ENCODE measurements around the gene LENG8. TPM values are rescaled to one million over a fixed set of nuclear protein-coding genes. Genes with fewer than 3 reads are reported as not detected.
"Not testable (repeated sequence)": the region's sequence is repeated elsewhere in the genome, so short reads cannot be mapped to it uniquely, and the experiment has no call there.

LENG8 gene
- total RNA-seq, 1 donor from 2014 or later: 209 TPM

- intact Hi-C loops (cut with micrococcal nuclease): no loop called here
- H3K27ac Mint-ChIP-seq: peak overlapping the region; percentile 12
- peaks cover 5% of the 10 kb centered on the region for H3K4me1 Mint-ChIP-seq (ENCODE audit: low read depth)
- H3K4me3 Mint-ChIP-seq (ENCODE audit: low read depth): no peak overlapping the region
- H3K36me3 Mint-ChIP-seq (ENCODE audit: low read depth): peaks cover 11% of the 10 kb centered on the region
- H3K27me3 Mint-ChIP-seq (ENCODE audit: low read depth): no peaks in the 10 kb centered on the region
- no peaks in the 10 kb centered on the region for H3K9me3 Mint-ChIP-seq
- DNase-seq (ENCODE audit: low spot score): no peak
Observed at GRCh38 chr19:54436628-54437252, 12.3 kb upstream of the LENG8 start.

GRCh38 chr19:54439174-54439851 lies 9.7 kb upstream of the LENG8 start:
- peaks cover 8% of the 10 kb centered on the region for H3K4me1 Mint-ChIP-seq (ENCODE audit: low read depth)
- no peak overlapping the region for H3K27ac Mint-ChIP-seq
- peaks cover 28% of the 10 kb centered on the region for H3K36me3 Mint-ChIP-seq (ENCODE audit: low read depth)
- no peak overlapping the region for H3K4me3 Mint-ChIP-seq (ENCODE audit: low read depth)
- no peaks in the 10 kb centered on the region for H3K27me3 Mint-ChIP-seq (ENCODE audit: low read depth)
- no peak for DNase-seq (ENCODE audit: low spot score)
- H3K9me3 Mint-ChIP-seq: no peaks in the 10 kb centered on the region
- intact Hi-C loops (cut with micrococcal nuclease): no loop called here

- H3K27me3 Mint-ChIP-seq (ENCODE audit: low read depth): no peaks in the 10 kb centered on the region
- intact Hi-C loops (cut with micrococcal nuclease): no loop called here
- no peak overlapping the region for H3K27ac Mint-ChIP-seq
- no peaks in the 10 kb centered on the region for H3K9me3 Mint-ChIP-seq
- DNase-seq (ENCODE audit: low spot score): no peak
- no peak overlapping the region for H3K4me3 Mint-ChIP-seq (ENCODE audit: low read depth)
- peaks cover 3% of the 10 kb centered on the region for H3K4me1 Mint-ChIP-seq (ENCODE audit: low read depth)
- peaks cover 35% of the 10 kb centered on the region for H3K36me3 Mint-ChIP-seq (ENCODE audit: low read depth)
Observed at GRCh38 chr19:54440641-54441040, 8.4 kb upstream of the LENG8 start.

- Mint-ChIP-seq H3K4me1 (ENCODE audit: low read depth) (peaks cover 13% of the 10 kb centered on the region), H3K36me3 (ENCODE audit: low read depth) (peaks cover 47% of the 10 kb centered on the region), H3K27ac (no peak overlapping the region), H3K27me3 (ENCODE audit: low read depth) (no peaks in the 10 kb centered on the region), H3K9me3 (no peaks in the 10 kb centered on the region), H3K4me3 (ENCODE audit: low read depth) (no peak overlapping the region)
- DNase-seq (ENCODE audit: low spot score): no peak
- intact Hi-C loops (cut with micrococcal nuclease): no loop called here
Observed at GRCh38 chr19:54444737-54445136, 4.3 kb upstream of the LENG8 start.

- H3K9me3 Mint-ChIP-seq: not testable (repeated sequence)
Observed at GRCh38 chr19:54446349-54446748, 2.6 kb upstream of the LENG8 start.

GRCh38 chr19:54448040-54448773 lies 792 bp upstream of the LENG8 start:
- peak overlapping the region; percentile 97 for H3K27ac Mint-ChIP-seq
- peaks cover 66% of the 10 kb centered on the region for H3K36me3 Mint-ChIP-seq (ENCODE audit: low read depth)
- no peak for DNase-seq (ENCODE audit: low spot score)
- no peaks in the 10 kb centered on the region for H3K27me3 Mint-ChIP-seq (ENCODE audit: low read depth)
- H3K4me3 Mint-ChIP-seq (ENCODE audit: low read depth): peak overlapping the region; percentile 100
- intact Hi-C loops (cut with micrococcal nuclease): no loop called here
- no peaks in the 10 kb centered on the region for H3K9me3 Mint-ChIP-seq
- peaks cover 28% of the 10 kb centered on the region for H3K4me1 Mint-ChIP-seq (ENCODE audit: low read depth)

More at GRCh38 chr19:54446349-54446748, 2.6 kb upstream of the LENG8 start:
- H3K4me3 Mint-ChIP-seq (ENCODE audit: low read depth); H3K27ac Mint-ChIP-seq; H3K27me3 Mint-ChIP-seq (ENCODE audit: low read depth); intact Hi-C loops (cut with micrococcal nuclease); DNase-seq (ENCODE audit: low spot score): not testable (repeated sequence)
- Mint-ChIP-seq H3K36me3 (ENCODE audit: low read depth) (peaks cover 59% of the 10 kb centered on the region), H3K4me1 (ENCODE audit: low read depth) (peaks cover 27% of the 10 kb centered on the region)

GRCh38 chr19:54449701-54450069 lies 686 bp downstream of the LENG8 start:
- peak overlapping the region; percentile 100 for H3K4me3 Mint-ChIP-seq (ENCODE audit: low read depth)
- peak overlapping the region; percentile 86 for H3K27ac Mint-ChIP-seq
- no peak for DNase-seq (ENCODE audit: low spot score)
- intact Hi-C loops (cut with micrococcal nuclease): loop anchor here (1.0 kb wide), 1 partner anchor 15 kb away; no protein-coding TSS in a partner anchor
- peaks cover 27% of the 10 kb centered on the region for H3K4me1 Mint-ChIP-seq (ENCODE audit: low read depth)
- H3K27me3 Mint-ChIP-seq (ENCODE audit: low read depth): no peaks in the 10 kb centered on the region
- peaks cover 73% of the 10 kb centered on the region for H3K36me3 Mint-ChIP-seq (ENCODE audit: low read depth)
- H3K9me3 Mint-ChIP-seq: no peaks in the 10 kb centered on the region

- no peak for DNase-seq (ENCODE audit: low spot score)
- intact Hi-C loops (cut with micrococcal nuclease): no loop called here
- Mint-ChIP-seq H3K27ac (peak overlapping the region; percentile 55), H3K36me3 (ENCODE audit: low read depth) (peaks cover 80% of the 10 kb centered on the region), H3K9me3 (no peaks in the 10 kb centered on the region), H3K4me3 (ENCODE audit: low read depth) (peak overlapping the region; percentile 100), H3K27me3 (ENCODE audit: low read depth) (no peaks in the 10 kb centered on the region), H3K4me1 (ENCODE audit: low read depth) (peaks cover 27% of the 10 kb centered on the region)
Observed at GRCh38 chr19:54451331-54451871, 2.4 kb downstream of the LENG8 start.

- Mint-ChIP-seq H3K4me1 (ENCODE audit: low read depth) (peaks cover 24% of the 10 kb centered on the region), H3K36me3 (ENCODE audit: low read depth) (peaks cover 78% of the 10 kb centered on the region), H3K9me3 (no peaks in the 10 kb centered on the region), H3K4me3 (ENCODE audit: low read depth) (no peak overlapping the region), H3K27me3 (ENCODE audit: low read depth) (no peaks in the 10 kb centered on the region), H3K27ac (no peak overlapping the region)
- no peak for DNase-seq (ENCODE audit: low spot score)
- intact Hi-C loops (cut with micrococcal nuclease): no loop called here
Observed at GRCh38 chr19:54451997-54452396, 3.0 kb downstream of the LENG8 start.

- DNase-seq (ENCODE audit: low spot score): no peak
- intact Hi-C loops (cut with micrococcal nuclease): no loop called here
- Mint-ChIP-seq H3K4me1 (ENCODE audit: low read depth) (peaks cover 21% of the 10 kb centered on the region), H3K4me3 (ENCODE audit: low read depth) (no peak overlapping the region), H3K27ac (no peak overlapping the region), H3K27me3 (ENCODE audit: low read depth) (no peaks in the 10 kb centered on the region), H3K9me3 (no peaks in the 10 kb centered on the region), H3K36me3 (ENCODE audit: low read depth) (peaks cover 76% of the 10 kb centered on the region)
Observed at GRCh38 chr19:54452626-54453025, 3.6 kb downstream of the LENG8 start.

- DNase-seq (ENCODE audit: low spot score): no peak
- H3K27me3 Mint-ChIP-seq (ENCODE audit: low read depth): no peaks in the 10 kb centered on the region
- H3K4me1 Mint-ChIP-seq (ENCODE audit: low read depth): peaks cover 18% of the 10 kb centered on the region
- H3K36me3 Mint-ChIP-seq (ENCODE audit: low read depth): peaks cover 82% of the 10 kb centered on the region
- H3K4me3 Mint-ChIP-seq (ENCODE audit: low read depth): no peak overlapping the region
- intact Hi-C loops (cut with micrococcal nuclease): no loop called here
- no peak overlapping the region for H3K27ac Mint-ChIP-seq
- H3K9me3 Mint-ChIP-seq: no peaks in the 10 kb centered on the region
Observed at GRCh38 chr19:54453921-54454780, 5.2 kb downstream of the LENG8 start.
